Heart left ventricle (tissue), 16 donors: ENCODE measurements around the gene LYZL1. TPM values are rescaled to one million over a fixed set of nuclear protein-coding genes. Genes with fewer than 3 reads are reported as not detected.
"Not testable (repeated sequence)": the region's sequence is repeated elsewhere in the genome, so short reads cannot be mapped to it uniquely, and the experiment has no call there.

Source experiments
- ATAC-seq, 4 donors: fragments of 200-7000 bp; cut with Tn5 transposase; one replicate each; pipeline ENCODE4 v1.9.1; 2020 to 2022; ENCODE audit warnings: moderate library complexity in 4 of 4, mild to moderate bottlenecking in 3 of 4, moderate number of reproducible peaks in 1 of 4
- DNase-seq, 5 donors: peaks; one replicate each; pipeline ENCODE4 v3.0.0-alpha.2; 2020
- H3K27ac ChIP-seq, 12 donors: fragments of 200-600 bp; sonication (generic) in 4 of 12; one replicate each; pipeline versions ENCODE4 v1.5.0 to v1.8.0; 2016 to 2022; ENCODE audit warnings: mild to moderate bottlenecking in 2 of 12
- H3K27me3 ChIP-seq, 9 donors: fragments of 200-600 bp; sonication (generic) in 2 of 9; one replicate each; pipeline versions ENCODE4 v1.5.1 to v1.8.0; 2016 to 2022; ENCODE audit warnings: mild to moderate bottlenecking in 3 of 9
- H3K36me3 ChIP-seq, 9 donors: fragments of 200-600 bp; sonication (generic) in 2 of 9; one replicate each; pipeline versions ENCODE4 v1.5.0 to v1.8.0; 2018 to 2022; ENCODE audit warnings: mild to moderate bottlenecking in 2 of 9
- H3K4me1 ChIP-seq, 12 donors: fragments of 200-600 bp; sonication (generic) in 4 of 12; one replicate each; pipeline versions ENCODE4 v1.5.0 to v1.8.0; 2016 to 2022; ENCODE audit warnings: mild to moderate bottlenecking in 3 of 12
- H3K4me3 ChIP-seq, 12 donors: fragments of 200-600 bp; sonication (generic) in 4 of 12; one replicate each; pipeline versions ENCODE4 v1.5.0 to v1.8.0; 2017 to 2022; ENCODE audit warnings: mild to moderate bottlenecking in 9 of 12, moderate library complexity in 4 of 12
- H3K9me3 ChIP-seq, 12 donors: fragments of 200-600 bp; sonication (generic) in 4 of 12; one replicate each; pipeline versions ENCODE4 v1.5.0 to v1.8.0; 2016 to 2022; ENCODE audit warnings: mild to moderate bottlenecking in 1 of 12
- POLR2A ChIP-seq, 2 donors: fragments of 450-650 bp; IDR thresholded peaks; one replicate each; pipeline ENCODE4 v1.6.1; 2017; ENCODE audit warnings: antibody characterized with exemption in 2 of 2, mild to moderate bottlenecking in 2 of 2, moderate library complexity in 2 of 2
- WGBS, 4 donors: extraction: QIAGEN DNeasy Blood & Tissue Kit in 2 of 4; methylation state at CpG; one replicate each; pipeline versions ENCODE4 v1.1.5 to v1.1.7; 2013 to 2018; 5-methylcytosine and 5-hydroxymethylcytosine counted together
- intact Hi-C, 10 donors: fragments of 100-400 bp; cut with DNase I; formaldehyde crosslinking; loops; one replicate each; pipeline versions ENCODE4 v1.11.1 to v1.14.2; 2022
- polyA plus RNA-seq, 2 donors: library from polyadenylated mRNA; stranded (reverse); fragments of 200-250 nt; gene quantifications; one replicate each; pipeline ENCODE4 v1.2.3, GENCODE V29; 2013
- total RNA-seq, 9 donors: library from RNA; depleted of rRNA in 2 of 9; stranded (reverse); fragments of >200 nt in 2 of 9; fragmentation: NEBNext Ultra II Directional in 3 of 9; extraction: Animal tissue kit (Norgen Biotek cat#: 25700) in 3 of 9; gene quantifications; one replicate each; pipeline versions ENCODE4 v1.1.0 to v1.2.4, GENCODE V29; 2016 to 2023
- TF ChIP-seq, protein P1 (sequence below), 12 donors: fragments of 200-600 bp; sonication (generic) in 4 of 12; IDR thresholded peaks; one replicate each; pipeline versions ENCODE4 v1.5.0 to v1.8.0; 2018 to 2022; ENCODE audit warnings: antibody characterized with exemption in 12 of 12, mild to moderate bottlenecking in 5 of 12
- donor health status: ischemic (EF 13 %, LVEDD 7.1; RV severe dilation, severe dysfunction).
- donor health status: healthy with polysubstance abuse.
- donor health status: DM: no; HTN: yes; CAD: no.
- donor health status: DM: no; HTN: no; CAD: no.
- donor health status: ischemic (EF 25% LVEDD 6.9; RV normal size, moderate dysfunction).
- donor health status: ischemic (EF 25% LVEDD 5.7; RV mildly dilated, moderate dysfunction).
- donor health status: healthy.
- donor health status: DM: yes; HTN: yes; CAD: no.
- donor health status: ischemic (EF 35%, LVEDD 5.7; RV mildly dilated, moderate dysfunction).
- donor health status: nonischemic (EF 11% LVEDD 7.7; RV severe dilation, severe dysfunction).
- donor health status: DM: yes; HTN: yes; CAD: no.
- donor health status: PGD.
- donor health status: ischemic (EF 29% LVEDD 5.4; RV normal size, mild dysfunction).
- donor health status: nonischemic (EF 23%, LVEDD 6.1; RV moderate dilation, normal function).

The LYZL1 gene
- total and polyA plus RNA-seq, 11 donors, result not detected

GRCh38 chr10:29353887-29354561 is 65.2 kb downstream of the LYZL1 start:
- H3K4me1 ChIP-seq, result no peaks in the 10 kb centered on the region
- no peak overlapping the region for H3K27ac ChIP-seq
- WGBS, 4 donors, result 85 to 89% (median 88%) methylated on average over 3 of the region's 3 CpGs
- no peak for DNase-seq
- no peak for ATAC-seq
- intact Hi-C loops, result no loop called here
- H3K27me3 ChIP-seq, result no peaks in the 10 kb centered on the region
- H3K36me3 ChIP-seq, result no peaks in the 10 kb centered on the region
- TF ChIP-seq, protein P1, sequence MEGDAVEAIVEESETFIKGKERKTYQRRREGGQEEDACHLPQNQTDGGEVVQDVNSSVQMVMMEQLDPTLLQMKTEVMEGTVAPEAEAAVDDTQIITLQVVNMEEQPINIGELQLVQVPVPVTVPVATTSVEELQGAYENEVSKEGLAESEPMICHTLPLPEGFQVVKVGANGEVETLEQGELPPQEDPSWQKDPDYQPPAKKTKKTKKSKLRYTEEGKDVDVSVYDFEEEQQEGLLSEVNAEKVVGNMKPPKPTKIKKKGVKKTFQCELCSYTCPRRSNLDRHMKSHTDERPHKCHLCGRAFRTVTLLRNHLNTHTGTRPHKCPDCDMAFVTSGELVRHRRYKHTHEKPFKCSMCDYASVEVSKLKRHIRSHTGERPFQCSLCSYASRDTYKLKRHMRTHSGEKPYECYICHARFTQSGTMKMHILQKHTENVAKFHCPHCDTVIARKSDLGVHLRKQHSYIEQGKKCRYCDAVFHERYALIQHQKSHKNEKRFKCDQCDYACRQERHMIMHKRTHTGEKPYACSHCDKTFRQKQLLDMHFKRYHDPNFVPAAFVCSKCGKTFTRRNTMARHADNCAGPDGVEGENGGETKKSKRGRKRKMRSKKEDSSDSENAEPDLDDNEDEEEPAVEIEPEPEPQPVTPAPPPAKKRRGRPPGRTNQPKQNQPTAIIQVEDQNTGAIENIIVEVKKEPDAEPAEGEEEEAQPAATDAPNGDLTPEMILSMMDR (IDR thresholded peaks at IDR 0.05), result no peak
- TF ChIP-seq POLR2A (IDR thresholded peaks at IDR 0.05), result no peak
- H3K9me3 ChIP-seq, result no peaks in the 10 kb centered on the region
- no peak overlapping the region for H3K4me3 ChIP-seq

GRCh38 chr10:29355411-29355991 is 66.6 kb downstream of the LYZL1 start:
- Histone ChIP-seq H3K9me3 (no peaks in the 10 kb centered on the region), H3K36me3 (no peaks in the 10 kb centered on the region), H3K4me1 (no peaks in the 10 kb centered on the region), H3K27me3 (no peaks in the 10 kb centered on the region), H3K4me3 (no peak overlapping the region), H3K27ac (no peak overlapping the region)
- WGBS, 4 donors, result 73 to 80% (median 76%) methylated on average over 6 of the region's 6 CpGs
- TF ChIP-seq, protein P1 (IDR thresholded peaks at IDR 0.05), result no peak
- no peak for TF ChIP-seq POLR2A (IDR thresholded peaks at IDR 0.05)
- intact Hi-C loops, result no loop called here
- DNase-seq (no peak), ATAC-seq (no peak)

- no peak for DNase-seq
- Histone ChIP-seq H3K36me3 (no peaks in the 10 kb centered on the region), H3K9me3 (no peaks in the 10 kb centered on the region), H3K4me1 (no peaks in the 10 kb centered on the region), H3K27me3 (no peaks in the 10 kb centered on the region), H3K4me3 (no peak overlapping the region), H3K27ac (no peak overlapping the region)
- intact Hi-C loops, result no loop called here
- TF ChIP-seq POLR2A (IDR thresholded peaks at IDR 0.05), result no peak
- TF ChIP-seq, protein P1 (IDR thresholded peaks at IDR 0.05), result no peak
- WGBS, 4 donors, result 92 to 97% (median 96%) methylated on average over 2 of the region's 2 CpGs
- ATAC-seq, result no peak
Measured at GRCh38 chr10:29356931-29357330, 68.1 kb downstream of the LYZL1 start.

- Histone ChIP-seq H3K36me3 (no peaks in the 10 kb centered on the region), H3K27me3 (no peaks in the 10 kb centered on the region), H3K9me3 (no peaks in the 10 kb centered on the region), H3K4me1 (no peaks in the 10 kb centered on the region), H3K27ac (no peak overlapping the region), H3K4me3 (no peak overlapping the region)
- no peak for ATAC-seq
- intact Hi-C loops, result no loop called here
- WGBS, 4 donors, result 77 to 83% (median 79%) methylated on average over 12 of the region's 12 CpGs
- no peak for TF ChIP-seq POLR2A (IDR thresholded peaks at IDR 0.05)
- TF ChIP-seq, protein P1 (IDR thresholded peaks at IDR 0.05), result no peak
- no peak for DNase-seq
Measured at GRCh38 chr10:29358010-29358616, 69.2 kb downstream of the LYZL1 start.

DNA sequence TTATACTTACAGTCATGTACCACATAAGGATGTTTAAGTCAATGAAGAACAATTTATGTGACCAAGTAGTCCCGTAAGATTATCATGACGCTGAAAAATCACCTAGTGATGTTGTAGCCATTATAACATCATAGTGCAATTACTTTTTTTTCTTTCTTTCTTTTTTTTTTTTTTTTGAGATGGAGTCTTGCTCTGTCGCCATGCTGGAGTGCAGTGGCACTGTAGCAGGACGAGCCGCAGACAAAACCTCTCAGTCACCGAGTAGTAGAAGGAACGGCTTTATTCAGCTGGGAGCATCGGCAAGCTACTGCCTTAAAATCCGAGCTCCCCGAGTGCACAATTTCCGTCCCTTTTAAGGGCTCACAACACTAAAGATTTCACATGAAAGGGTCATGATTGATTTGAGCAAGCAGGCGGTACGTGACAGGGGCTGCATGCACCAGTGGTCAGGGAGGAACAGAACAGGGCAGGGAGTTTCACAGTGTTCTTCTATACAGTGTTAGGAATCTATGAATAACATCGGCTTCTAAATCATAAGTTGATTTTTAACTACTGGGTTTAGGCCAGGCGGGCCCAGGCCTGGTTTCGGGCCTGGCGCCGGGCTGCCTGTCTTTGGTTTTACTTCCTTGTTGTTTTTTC is 71.5 kb downstream of the LYZL1 start:
- H3K27ac ChIP-seq, result not testable (repeated sequence)

More for the DNA sequence above, 71.5 kb downstream of the LYZL1 start:
- H3K4me3 ChIP-seq, H3K4me1 ChIP-seq, intact Hi-C loops, H3K27me3 ChIP-seq, H3K36me3 ChIP-seq, H3K9me3 ChIP-seq, ATAC-seq, DNase-seq: not testable (repeated sequence)
- 89 to 96% (median 91%) methylated on average over 18 of the region's 18 CpGs for WGBS, 4 donors
